Measurements from ENCODE around the gene HLA-E.
"Not testable (repeated sequence)": the region's sequence is repeated elsewhere in the genome, so short reads cannot be mapped to it uniquely, and the experiment has no call there.

Gene HLA-E

GRCh38 chr6:30507849-30508827, 18.8 kb downstream of the HLA-E start:
- no peak for DNase-seq (ENCODE audit: low read depth in 2 of 2)

- DNase-seq (ENCODE audit: low read depth in 2 of 2) = no peak
These were observed 19.8 kb downstream of the HLA-E start for GRCh38 chr6:30508890-30509736.

- no peak for DNase-seq (ENCODE audit: low read depth in 2 of 2)
These were observed 21.3 kb downstream of the HLA-E start for GRCh38 chr6:30510419-30511168.

- DNase-seq (ENCODE audit: low read depth in 2 of 2) = no peak
These were observed 21.8 kb downstream of the HLA-E start for GRCh38 chr6:30511169-30511546.

GRCh38 chr6:30513451-30513850, 24.1 kb downstream of the HLA-E start:
- no peak for DNase-seq (ENCODE audit: low read depth in 2 of 2)

GRCh38 chr6:30515106-30515505, 25.8 kb downstream of the HLA-E start:
- no peak for DNase-seq (ENCODE audit: low read depth in 2 of 2)

- peak; percentile 78 to 87 for DNase-seq (ENCODE audit: low read depth in 2 of 2)
These were observed 26.8 kb downstream of the HLA-E start for GRCh38 chr6:30515944-30516753.

- not testable (repeated sequence) for DNase-seq (ENCODE audit: low read depth in 2 of 2)
These were observed 27.4 kb downstream of the HLA-E start for GRCh38 chr6:30516754-30517076.

- not testable (repeated sequence) for DNase-seq (ENCODE audit: low read depth in 2 of 2)
These were observed 28.6 kb downstream of the HLA-E start for GRCh38 chr6:30517767-30518504.

GRCh38 chr6:30518505-30519145, 29.3 kb downstream of the HLA-E start:
- DNase-seq (ENCODE audit: low read depth in 2 of 2) = not testable (repeated sequence)

- no peak for DNase-seq (ENCODE audit: low read depth in 2 of 2)
These were observed 31.2 kb downstream of the HLA-E start for GRCh38 chr6:30520522-30520921.

GRCh38 chr6:30521082-30521481, 31.8 kb downstream of the HLA-E start:
- DNase-seq (ENCODE audit: low read depth in 2 of 2) = not testable (repeated sequence)

- DNase-seq (ENCODE audit: low read depth in 2 of 2) = not testable (repeated sequence)
These were observed 32.6 kb downstream of the HLA-E start for GRCh38 chr6:30521952-30522351.

GRCh38 chr6:30526444-30526843, 37.1 kb downstream of the HLA-E start:
- DNase-seq (ENCODE audit: low read depth in 2 of 2) = not testable (repeated sequence)

GRCh38 chr6:30529349-30529875, 40.1 kb downstream of the HLA-E start:
- DNase-seq (ENCODE audit: low read depth in 2 of 2) = peak in 1 of 2 experiments; percentile 46

GRCh38 chr6:30530014-30530413, 40.7 kb downstream of the HLA-E start:
- no peak for DNase-seq (ENCODE audit: low read depth in 2 of 2)

GRCh38 chr6:30533460-30534294, 44.4 kb downstream of the HLA-E start:
- no peak for DNase-seq (ENCODE audit: low read depth in 2 of 2)

GRCh38 chr6:30537931-30538330, 48.6 kb downstream of the HLA-E start:
- no peak for DNase-seq (ENCODE audit: low read depth in 2 of 2)
